A673 (cell line): Measurements from ENCODE around the gene SUSD6.

Source experiments
- EZH2 ChIP-seq: fragments of 200-600 bp; sonication (generic); IDR thresholded peaks from 2 replicates; pipeline ENCODE4 v1.6.1; 2017; ENCODE audit warnings: borderline replicate concordance, low read depth, mild to moderate bottlenecking, mixed read lengths, antibody characterized with exemption, low read length; ENCODE audit not compliant: poor library complexity, severe bottlenecking
- TF ChIP-seq, protein P1 (sequence below): fragments of 300-800, 200-600 bp; sonication (generic); conservative IDR thresholded peaks from 2 replicates; pipeline ENCODE4 v1.5.1; 2017; ENCODE audit warnings: low read depth, mild to moderate bottlenecking, antibody characterized with exemption, low read length, moderate library complexity, mixed read lengths

DNA sequence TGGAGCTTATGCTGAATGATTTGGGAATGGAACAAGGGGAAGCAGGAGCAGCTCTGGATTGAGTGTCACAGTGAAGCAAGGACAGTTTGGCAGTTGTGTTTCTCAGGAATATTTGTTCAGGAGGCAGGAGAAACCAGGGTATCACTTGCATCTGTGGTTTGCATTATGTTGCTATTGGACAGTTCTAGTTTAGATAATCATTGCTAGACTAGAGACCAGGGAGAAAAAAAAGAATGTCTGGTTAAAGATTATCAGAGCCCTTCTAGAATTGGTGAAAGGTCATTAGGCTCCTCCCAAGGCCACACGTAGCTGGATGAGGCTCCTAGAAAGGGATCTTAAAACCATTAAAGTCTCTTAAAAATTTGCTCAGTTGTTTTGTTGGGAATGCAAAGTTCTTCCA, 138.6 kb downstream of the SUSD6 start:
- TF ChIP-seq, protein P1, sequence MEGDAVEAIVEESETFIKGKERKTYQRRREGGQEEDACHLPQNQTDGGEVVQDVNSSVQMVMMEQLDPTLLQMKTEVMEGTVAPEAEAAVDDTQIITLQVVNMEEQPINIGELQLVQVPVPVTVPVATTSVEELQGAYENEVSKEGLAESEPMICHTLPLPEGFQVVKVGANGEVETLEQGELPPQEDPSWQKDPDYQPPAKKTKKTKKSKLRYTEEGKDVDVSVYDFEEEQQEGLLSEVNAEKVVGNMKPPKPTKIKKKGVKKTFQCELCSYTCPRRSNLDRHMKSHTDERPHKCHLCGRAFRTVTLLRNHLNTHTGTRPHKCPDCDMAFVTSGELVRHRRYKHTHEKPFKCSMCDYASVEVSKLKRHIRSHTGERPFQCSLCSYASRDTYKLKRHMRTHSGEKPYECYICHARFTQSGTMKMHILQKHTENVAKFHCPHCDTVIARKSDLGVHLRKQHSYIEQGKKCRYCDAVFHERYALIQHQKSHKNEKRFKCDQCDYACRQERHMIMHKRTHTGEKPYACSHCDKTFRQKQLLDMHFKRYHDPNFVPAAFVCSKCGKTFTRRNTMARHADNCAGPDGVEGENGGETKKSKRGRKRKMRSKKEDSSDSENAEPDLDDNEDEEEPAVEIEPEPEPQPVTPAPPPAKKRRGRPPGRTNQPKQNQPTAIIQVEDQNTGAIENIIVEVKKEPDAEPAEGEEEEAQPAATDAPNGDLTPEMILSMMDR: no peak
- TF ChIP-seq EZH2: no peak
